Smooth muscle cell (in vitro differentiated cells): ENCODE measurements around the gene LIPM. TPM values are rescaled to one million over a fixed set of nuclear protein-coding genes. Genes with fewer than 3 reads are reported as not detected.

ENCODE experiments used
- DNase-seq: peaks from one replicate; lab custom pipeline; 2025; ENCODE audit not compliant: unreplicated experiment; lab: John Stamatoyannopoulos, UW
- H2AFZ ChIP-seq: fragments of 200-600 bp; sonication (generic); 2 replicates; pipeline ENCODE4 v1.6.0; 2016; ENCODE audit warnings: antibody characterized with exemption, low read depth, mild to moderate bottlenecking
- H3F3A ChIP-seq: fragments of 200-600 bp; sonication (generic); 2 replicates; pipeline ENCODE4 v1.6.0; 2017; ENCODE audit warnings: antibody characterized with exemption, low read depth
- H3K27ac ChIP-seq: fragments of 200-600 bp; sonication (generic); 2 replicates; pipeline ENCODE4 v1.5.1; 2016; ENCODE audit warnings: low read depth, mild to moderate bottlenecking
- H3K27me3 ChIP-seq: fragments of 200-600 bp; sonication (generic); 2 replicates; pipeline ENCODE4 v1.6.1; 2016; ENCODE audit warnings: low read depth, mild to moderate bottlenecking
- H3K36me3 ChIP-seq: fragments of 200-600 bp; sonication (generic); 2 replicates; pipeline ENCODE4 v1.5.1; 2016; ENCODE audit warnings: low read depth
- H3K4me1 ChIP-seq: fragments of 200-600 bp; sonication (generic); 2 replicates; pipeline ENCODE4 v1.5.1; 2016; ENCODE audit warnings: low read depth
- H3K4me2 ChIP-seq: fragments of 200-600 bp; sonication (generic); 2 replicates; pipeline ENCODE4 v1.6.0; 2016; ENCODE audit warnings: mild to moderate bottlenecking
- H3K4me3 ChIP-seq: fragments of 200-600 bp; sonication (generic); 2 replicates; pipeline ENCODE4 v1.5.1; 2016; ENCODE audit warnings: mild to moderate bottlenecking
- H3K79me2 ChIP-seq: fragments of 200-600 bp; sonication (generic); 2 replicates; pipeline ENCODE4 v1.6.0; 2016; ENCODE audit warnings: low read depth, mild to moderate bottlenecking
- H3K9ac ChIP-seq: fragments of 200-600 bp; sonication (generic); 2 replicates; pipeline ENCODE4 v1.6.0; 2016; ENCODE audit warnings: low read depth
- H3K9me3 ChIP-seq: fragments of 200-600 bp; sonication (generic); replicated peaks from 2 replicates; pipeline ENCODE4 v1.5.1; 2016; ENCODE audit warnings: low read depth
- H4K20me1 ChIP-seq: fragments of 200-600 bp; sonication (generic); 2 replicates; pipeline ENCODE4 v1.6.0; 2016; ENCODE audit warnings: low read depth
- WGBS: methylation state at CpG from one replicate; pipeline ENCODE4 v1.1.7; 2016; ENCODE audit warnings: low lambda C conversion rate; 5-methylcytosine and 5-hydroxymethylcytosine counted together
- polyA plus RNA-seq: library from polyadenylated mRNA; unstranded; fragments of >200 nt; fragmentation: Nextera tagmentation; extraction: Ambion mirVana; gene quantifications from 2 replicates; pipeline ENCODE4 v1.2.1, GENCODE V29; 2016
- total RNA-seq: library from RNA; depleted of rRNA; stranded (reverse); fragments of >200 nt; gene quantifications from 2 replicates; pipeline ENCODE4 v1.2.3, GENCODE V29; 2014
- TF ChIP-seq, protein P1 (sequence below): fragments of 200-600 bp; sonication (generic); IDR thresholded peaks from 2 replicates; pipeline ENCODE4 v1.5.1; 2017; ENCODE audit warnings: borderline replicate concordance, mild to moderate bottlenecking, antibody characterized with exemption; ENCODE audit not compliant: insufficient read depth, poor library complexity, severe bottlenecking

LIPM gene
- total and polyA plus RNA-seq, 2 experiments from 2014 or later = 0.67 TPM; not detected in 1

DNA sequence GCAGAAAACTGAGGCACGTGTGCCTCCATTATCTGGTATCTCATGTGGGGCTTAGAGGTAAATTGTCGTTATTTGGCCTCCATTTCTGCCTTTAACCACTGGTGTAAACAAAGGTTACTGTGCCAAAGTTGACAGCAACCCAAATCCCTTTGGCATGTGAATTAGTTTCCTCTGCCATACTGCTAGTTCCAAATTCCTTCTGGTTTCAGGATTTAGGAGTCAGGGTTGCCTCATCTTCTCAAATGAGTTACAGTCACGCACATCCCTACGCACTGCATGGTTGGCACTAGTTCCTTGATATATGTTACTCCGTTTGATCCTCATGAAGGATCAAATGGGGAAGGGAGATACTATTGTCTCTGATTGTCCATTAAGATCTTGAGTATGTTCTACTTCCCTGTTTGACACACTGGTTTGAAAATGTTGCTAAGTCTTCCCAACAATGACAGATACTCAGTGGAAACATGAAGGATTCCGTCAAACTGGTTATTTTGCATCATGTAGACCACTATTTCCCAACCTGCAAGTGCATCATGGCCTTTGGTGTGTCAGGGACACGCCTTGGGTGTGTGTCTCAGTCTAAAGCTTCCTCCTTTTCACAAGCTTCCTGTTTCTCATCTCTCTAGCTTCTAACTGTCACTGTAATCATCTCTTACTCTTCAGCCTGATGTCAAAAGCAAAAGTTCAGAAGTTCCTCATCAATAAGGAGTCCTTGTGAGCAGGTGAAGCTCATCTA lies 43.0 kb upstream of the LIPM start, which contains the start of gene LIPN:
Gene LIPN, plus strand, starts transcription at position 655 of the 736 bp plus-strand sequence. CDS start 1,386 bp downstream, outside the sequence.
- H3K4me2 ChIP-seq = no peak within 1 kb of the TSS
- H3K9me3 ChIP-seq = no peaks in the 10 kb centered on the region
- H3K27ac ChIP-seq = no peak within 1 kb of the TSS
- no peak within 1 kb of the TSS for H2AFZ ChIP-seq
- 90% methylated on average over 7 of the region's 7 CpGs for WGBS
- no peak within 1 kb of the TSS for H3K4me3 ChIP-seq
- DNase-seq = no peak
- H3F3A ChIP-seq = no peaks in the 10 kb centered on the region
- H3K9ac ChIP-seq = no peak within 1 kb of the TSS
- no peaks in the 10 kb centered on the region for H3K79me2 ChIP-seq
- H3K4me1 ChIP-seq = no peaks in the 10 kb centered on the region
- no peaks in the 10 kb centered on the region for H3K27me3 ChIP-seq
- no peaks in the 10 kb centered on the region for H3K36me3 ChIP-seq
- TF ChIP-seq, protein P1, sequence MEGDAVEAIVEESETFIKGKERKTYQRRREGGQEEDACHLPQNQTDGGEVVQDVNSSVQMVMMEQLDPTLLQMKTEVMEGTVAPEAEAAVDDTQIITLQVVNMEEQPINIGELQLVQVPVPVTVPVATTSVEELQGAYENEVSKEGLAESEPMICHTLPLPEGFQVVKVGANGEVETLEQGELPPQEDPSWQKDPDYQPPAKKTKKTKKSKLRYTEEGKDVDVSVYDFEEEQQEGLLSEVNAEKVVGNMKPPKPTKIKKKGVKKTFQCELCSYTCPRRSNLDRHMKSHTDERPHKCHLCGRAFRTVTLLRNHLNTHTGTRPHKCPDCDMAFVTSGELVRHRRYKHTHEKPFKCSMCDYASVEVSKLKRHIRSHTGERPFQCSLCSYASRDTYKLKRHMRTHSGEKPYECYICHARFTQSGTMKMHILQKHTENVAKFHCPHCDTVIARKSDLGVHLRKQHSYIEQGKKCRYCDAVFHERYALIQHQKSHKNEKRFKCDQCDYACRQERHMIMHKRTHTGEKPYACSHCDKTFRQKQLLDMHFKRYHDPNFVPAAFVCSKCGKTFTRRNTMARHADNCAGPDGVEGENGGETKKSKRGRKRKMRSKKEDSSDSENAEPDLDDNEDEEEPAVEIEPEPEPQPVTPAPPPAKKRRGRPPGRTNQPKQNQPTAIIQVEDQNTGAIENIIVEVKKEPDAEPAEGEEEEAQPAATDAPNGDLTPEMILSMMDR = no peak
- no peaks in the 10 kb centered on the region for H4K20me1 ChIP-seq

DNA sequence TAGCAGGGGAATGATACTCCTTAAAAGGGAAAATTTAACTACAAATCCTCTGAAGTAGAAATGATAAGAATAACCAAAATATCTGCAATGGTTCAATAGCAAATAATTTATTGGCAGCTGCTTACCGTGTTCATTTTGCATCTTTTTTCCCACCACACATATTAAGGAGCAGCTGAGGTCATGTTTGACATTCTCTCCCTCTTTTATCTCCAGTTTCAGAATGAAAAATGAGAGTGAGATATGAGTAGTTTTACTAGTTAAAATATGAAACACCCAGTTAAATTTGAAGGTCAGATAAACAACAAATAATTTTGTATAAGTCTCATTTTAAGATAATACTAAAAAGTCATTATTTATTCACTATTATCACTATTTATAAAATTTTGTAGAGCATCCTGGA lies 39.6 kb upstream of the LIPM start:
- no peak overlapping the region for H3K4me3 ChIP-seq
- TF ChIP-seq, protein P1 = no peak
- WGBS = 83% methylated on average over 1 of the region's 1 CpG
- no peaks in the 10 kb centered on the region for H4K20me1 ChIP-seq
- H3K4me1 ChIP-seq = no peaks in the 10 kb centered on the region
- H2AFZ ChIP-seq = no peak overlapping the region
- no peaks in the 10 kb centered on the region for H3K27me3 ChIP-seq
- H3K4me2 ChIP-seq = no peak overlapping the region
- H3K9me3 ChIP-seq = no peaks in the 10 kb centered on the region
- H3K36me3 ChIP-seq = no peaks in the 10 kb centered on the region
- DNase-seq = no peak
- H3K9ac ChIP-seq = no peak overlapping the region
- no peak overlapping the region for H3K27ac ChIP-seq
- no peaks in the 10 kb centered on the region for H3F3A ChIP-seq
- H3K79me2 ChIP-seq = no peaks in the 10 kb centered on the region

DNA sequence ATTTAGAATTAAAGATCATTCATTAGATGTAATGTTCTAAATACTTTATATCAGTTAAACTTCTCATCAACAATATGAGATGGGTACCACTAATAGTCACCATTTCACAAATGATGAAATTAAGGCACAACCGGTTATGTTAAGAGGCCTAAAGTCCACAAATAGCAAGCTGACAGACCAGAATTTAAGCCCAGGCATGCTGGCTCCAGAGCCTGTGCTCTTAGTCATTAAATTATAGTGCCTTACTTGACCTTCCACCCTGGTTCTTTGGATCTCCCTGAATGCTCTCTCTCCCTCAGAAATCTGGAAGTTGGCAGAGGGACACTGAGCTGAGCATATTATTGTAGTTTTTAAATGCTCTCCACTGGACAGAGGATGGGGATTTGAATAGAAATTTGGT lies 39.1 kb upstream of the LIPM start:
- WGBS = 54% methylated on average over 1 of the region's 1 CpG
- Histone ChIP-seq H3K4me1 (no peaks in the 10 kb centered on the region), H3K79me2 (no peaks in the 10 kb centered on the region), H3K4me2 (no peak overlapping the region), H3K9me3 (no peaks in the 10 kb centered on the region), H3K27me3 (no peaks in the 10 kb centered on the region), H3K9ac (no peak overlapping the region), H3F3A (no peaks in the 10 kb centered on the region), H3K27ac (no peak overlapping the region), H3K4me3 (no peak overlapping the region), H4K20me1 (no peaks in the 10 kb centered on the region), H3K36me3 (no peaks in the 10 kb centered on the region), H2AFZ (peak overlapping the region; percentile 28)
- TF ChIP-seq, protein P1 = no peak
- no peak for DNase-seq

DNA sequence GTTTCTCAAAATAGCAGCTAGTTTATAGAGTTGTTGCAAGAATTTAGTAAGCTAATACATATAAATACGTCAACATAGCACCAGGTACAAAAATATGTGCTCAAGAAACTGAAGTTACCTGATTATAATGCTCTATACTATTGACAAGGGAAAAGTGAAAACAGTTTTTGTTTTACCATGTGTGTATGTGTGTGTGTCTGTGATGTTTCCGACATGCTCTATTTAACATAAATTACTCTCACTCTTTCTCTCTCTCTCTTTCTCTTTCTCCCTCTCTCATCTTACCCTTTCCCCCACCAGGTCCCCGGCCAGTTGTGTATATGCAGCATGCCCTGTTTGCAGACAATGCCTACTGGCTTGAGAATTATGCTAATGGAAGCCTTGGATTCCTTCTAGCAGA lies 38.4 kb upstream of the LIPM start:
- 85% methylated on average over 3 of the region's 3 CpGs for WGBS

More for the DNA sequence above, 38.4 kb upstream of the LIPM start:
- Histone ChIP-seq H3F3A (no peaks in the 10 kb centered on the region), H2AFZ (no peak overlapping the region), H3K9me3 (no peaks in the 10 kb centered on the region), H3K4me3 (no peak overlapping the region), H3K36me3 (no peaks in the 10 kb centered on the region), H3K27me3 (no peaks in the 10 kb centered on the region), H4K20me1 (no peaks in the 10 kb centered on the region), H3K9ac (no peak overlapping the region), H3K79me2 (no peaks in the 10 kb centered on the region), H3K4me2 (no peak overlapping the region), H3K4me1 (no peaks in the 10 kb centered on the region), H3K27ac (no peak overlapping the region)
- TF ChIP-seq, protein P1 = no peak
- no peak for DNase-seq
